Liver (tissue), 9 donors: Measurements from ENCODE around the gene CTSE. TPM values are rescaled to one million over a fixed set of nuclear protein-coding genes. Genes with fewer than 3 reads are reported as not detected.

ENCODE experiments used
- DNase-seq: peaks from one replicate; pipeline ENCODE4 v3.0.0-alpha.2; 2017; ENCODE audit warnings: low spot score
- H3K27ac ChIP-seq, 2 donors: one replicate each; pipeline ENCODE4 v1.7.0; 2013; ENCODE audit warnings: inconsistent platforms in 2 of 2, low read length in 2 of 2, control low read depth in 1 of 2, low read depth in 1 of 2, mild to moderate bottlenecking in 1 of 2
- H3K27me3 ChIP-seq, 4 donors: one replicate each; pipeline versions ENCODE4 v1.6.1 to v1.7.0; 2013; ENCODE audit warnings: low read length in 3 of 4, inconsistent platforms in 1 of 4, mild to moderate bottlenecking in 1 of 4, moderate library complexity in 1 of 4; ENCODE audit not compliant: control insufficient read depth in 4 of 4, insufficient read depth in 4 of 4
- H3K36me3 ChIP-seq, 4 donors: one replicate each; pipeline versions ENCODE4 v1.6.1 to v1.7.0; 2013; ENCODE audit warnings: low read length in 3 of 4, mild to moderate bottlenecking in 3 of 4, low read depth in 1 of 4, moderate library complexity in 1 of 4; ENCODE audit not compliant: control insufficient read depth in 4 of 4, insufficient read depth in 3 of 4
- H3K4me1 ChIP-seq, 4 donors: one replicate each; pipeline versions ENCODE4 v1.6.1 to v1.7.0; 2013; ENCODE audit warnings: low read length in 3 of 4, mild to moderate bottlenecking in 3 of 4, moderate library complexity in 1 of 4; ENCODE audit not compliant: control insufficient read depth in 4 of 4, insufficient read depth in 4 of 4
- H3K4me3 ChIP-seq, 3 donors: one replicate each; pipeline versions ENCODE4 v1.6.1 to v1.7.0; 2013; ENCODE audit warnings: low read length in 3 of 3, control low read depth in 1 of 3, low read depth in 1 of 3, mild to moderate bottlenecking in 1 of 3
- H3K9ac ChIP-seq, 2 donors: one replicate each; pipeline ENCODE4 v1.7.0; 2013; ENCODE audit warnings: low read length in 2 of 2, mild to moderate bottlenecking in 2 of 2, moderate library complexity in 2 of 2, control low read depth in 1 of 2, low read depth in 1 of 2
- H3K9me3 ChIP-seq, 4 donors: one replicate each; pipeline versions ENCODE4 v1.6.1 to v1.7.0; 2013; ENCODE audit warnings: low read length in 3 of 4; ENCODE audit not compliant: control insufficient read depth in 4 of 4
- ATF3 ChIP-seq: IDR thresholded peaks from 2 replicates; pipeline ENCODE4 v1.6.1; 2016; ENCODE audit warnings: antibody characterized with exemption
- CTCF ChIP-seq: fragments of 150-350 bp; IDR thresholded peaks from 2 replicates; pipeline ENCODE4 v1.5.1; 2017; ENCODE audit warnings: improper control_type of control experiment, low read depth, low read length; ENCODE audit not compliant: missing input control
- EGR1 ChIP-seq, 2 donors: IDR thresholded peaks; 2 replicates each; pipeline ENCODE4 v1.6.1; 2016 to 2018; ENCODE audit warnings: antibody characterized with exemption in 2 of 2, low read depth in 2 of 2
- FOXA1 ChIP-seq: IDR thresholded peaks from 2 replicates; pipeline ENCODE4 v1.6.1; 2016; ENCODE audit warnings: antibody characterized with exemption
- FOXA2 ChIP-seq: IDR thresholded peaks from 2 replicates; pipeline ENCODE4 v1.6.1; 2016; ENCODE audit warnings: antibody characterized with exemption
- GABPA ChIP-seq, 2 donors: IDR thresholded peaks in 1 of 2; conservative IDR thresholded peaks in 1 of 2; 2 replicates each; pipeline ENCODE4 v1.6.1; 2016; ENCODE audit warnings: antibody characterized with exemption in 2 of 2, mild to moderate bottlenecking in 1 of 2, moderate library complexity in 1 of 2
- HNF4A ChIP-seq, 2 donors: conservative IDR thresholded peaks; 2 replicates each; pipeline ENCODE4 v1.6.1; 2016; ENCODE audit warnings: antibody characterized with exemption in 2 of 2, mild to moderate bottlenecking in 2 of 2
- HNF4G ChIP-seq: IDR thresholded peaks from 2 replicates; pipeline ENCODE4 v1.6.1; 2016; ENCODE audit warnings: antibody characterized with exemption
- JUND ChIP-seq, 2 donors: IDR thresholded peaks; 2 replicates each; pipeline ENCODE4 v1.6.1; 2016; ENCODE audit warnings: antibody characterized with exemption in 2 of 2
- MAX ChIP-seq: IDR thresholded peaks from 2 replicates; pipeline ENCODE4 v1.6.1; 2016; ENCODE audit warnings: antibody characterized with exemption
- NR2F2 ChIP-seq: IDR thresholded peaks from 2 replicates; pipeline ENCODE4 v1.6.1; 2016; ENCODE audit warnings: antibody characterized with exemption
- RAD21 ChIP-seq, 2 donors: IDR thresholded peaks; 2 replicates each; pipeline ENCODE4 v1.6.1; 2016; ENCODE audit warnings: antibody characterized with exemption in 2 of 2, mild to moderate bottlenecking in 2 of 2
- REST ChIP-seq: IDR thresholded peaks from 2 replicates; pipeline ENCODE4 v1.6.1; 2016; ENCODE audit warnings: antibody characterized with exemption, mild to moderate bottlenecking
- RXRA ChIP-seq, 2 donors: IDR thresholded peaks; 2 replicates each; pipeline ENCODE4 v1.6.1; 2017 to 2018; ENCODE audit warnings: antibody characterized with exemption in 2 of 2, mild to moderate bottlenecking in 1 of 2
- SP1 ChIP-seq: IDR thresholded peaks from 2 replicates; pipeline ENCODE4 v1.6.1; 2018; ENCODE audit warnings: antibody characterized with exemption, mild to moderate bottlenecking
- TAF1 ChIP-seq: conservative IDR thresholded peaks from 2 replicates; pipeline ENCODE4 v1.6.1; 2016; ENCODE audit warnings: antibody characterized with exemption, mild to moderate bottlenecking
- YY1 ChIP-seq: IDR thresholded peaks from 2 replicates; pipeline ENCODE4 v1.6.1; 2016; ENCODE audit warnings: antibody characterized with exemption, mild to moderate bottlenecking
- ZBTB33 ChIP-seq: IDR thresholded peaks from 2 replicates; pipeline ENCODE4 v1.6.1; 2016; ENCODE audit warnings: antibody characterized with exemption
- WGBS: extraction: QIAGEN DNeasy Blood & Tissue Kit; methylation state at CpG from one replicate; pipeline ENCODE4 v1.1.7; 2013; 5-methylcytosine and 5-hydroxymethylcytosine counted together
- polyA plus RNA-seq, 2 donors: library from polyadenylated mRNA; stranded (reverse) in 1 of 2; unstranded in 1 of 2; fragments of 200-250 nt in 1 of 2; fragments of >200 nt in 1 of 2; fragmentation: Nextera tagmentation in 1 of 2; extraction: Ambion mirVana in 1 of 2; gene quantifications; one replicate each; pipeline versions ENCODE4 v1.2.1 to v1.2.3, GENCODE V29; 2013 to 2015
- total RNA-seq, 2 donors: library from RNA; depleted of rRNA; stranded (reverse); fragments of >200 nt; gene quantifications; one replicate each; pipeline ENCODE4 v1.2.3, GENCODE V29; 2014
- donor health status: healthy.
- donor health status: healthy.
- donor health status: healthy.
- donor health status: healthy.
- donor health status: healthy.

CTSE gene
- total and polyA plus RNA-seq, 4 donors = under 0.01 to 32.8 (median 0.06) TPM

GRCh38 chr1:205978676-205979075 is 45.0 kb downstream of the CTSE start:
- Histone ChIP-seq H3K4me1 (no peaks in the 10 kb centered on the region), H3K36me3 (no peaks in the 10 kb centered on the region), H3K27me3 (no peaks in the 10 kb centered on the region), H3K9ac (no peak overlapping the region), H3K27ac (no peak overlapping the region), H3K9me3 (no peaks in the 10 kb centered on the region), H3K4me3 (no peak overlapping the region)
- 90% methylated on average over 7 of the region's 7 CpGs for WGBS
- DNase-seq = no peak
- TF ChIP-seq REST = no peak
- no peak for TF ChIP-seq CTCF
- TF ChIP-seq HNF4G = no peak
- no peak for TF ChIP-seq EGR1 (IDR thresholded peaks at IDR 0.05; ENCODE audit: low read depth in 2 of 2)
- TF ChIP-seq ZBTB33 = no peak
- no peak for TF ChIP-seq RAD21 (IDR thresholded peaks at IDR 0.05)
- TF ChIP-seq FOXA1 = no peak
- no peak for TF ChIP-seq SP1
- no peak for TF ChIP-seq RXRA (IDR thresholded peaks at IDR 0.05)
- no peak for TF ChIP-seq FOXA2
- TF ChIP-seq TAF1 = no peak
- no peak for TF ChIP-seq GABPA (IDR thresholded peaks at IDR 0.05 in 1 of 2, conservative IDR thresholded peaks at IDR 0.05 in 1 of 2)
- no peak for TF ChIP-seq ATF3
- no peak for TF ChIP-seq HNF4A (conservative IDR thresholded peaks at IDR 0.05)
- no peak for TF ChIP-seq JUND (IDR thresholded peaks at IDR 0.05)
- TF ChIP-seq YY1 = no peak
- no peak for TF ChIP-seq MAX
- no peak for TF ChIP-seq NR2F2
